ENCODE measurements around the gene UBE2QL1.

Gene UBE2QL1

DNA sequence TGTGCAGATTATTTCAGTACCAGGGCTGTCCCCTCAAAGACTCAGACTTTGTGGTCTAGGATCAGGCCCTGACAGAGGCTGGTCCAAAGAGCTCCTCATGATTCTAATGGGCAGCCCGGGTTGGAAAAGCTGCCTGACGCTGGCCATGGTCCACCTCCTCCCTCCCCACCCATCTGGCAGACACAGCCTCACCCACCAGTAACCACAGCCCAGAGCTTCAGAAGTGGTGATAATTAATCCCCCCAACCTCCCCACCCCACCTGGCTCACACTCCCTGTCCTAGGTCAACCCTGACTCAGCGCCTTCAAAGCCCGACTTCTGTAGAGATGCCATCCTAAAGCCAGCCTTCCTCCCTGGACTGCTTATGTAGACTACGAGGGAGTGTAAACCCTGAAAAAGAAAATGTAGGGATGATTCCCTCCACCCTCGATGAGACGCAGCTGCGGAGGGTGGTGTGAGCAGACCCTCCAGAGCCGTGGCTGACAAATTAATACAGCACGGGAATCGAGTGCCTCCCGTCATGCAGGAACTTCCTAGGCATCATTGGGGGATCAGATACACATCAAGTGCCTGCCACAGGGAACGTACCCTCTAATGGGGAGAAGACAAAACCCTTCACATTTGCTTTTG is 7.0 kb downstream of the UBE2QL1 start:
- no peak for DNase-seq (ENCODE audit: low read depth)

GRCh38 chr5:6456766-6457370 is 8.2 kb downstream of the UBE2QL1 start:
- DNase-seq (ENCODE audit: low read depth) = no peak

- no peak for DNase-seq (ENCODE audit: low read depth)
Measured at GRCh38 chr5:6457592-6457991, 8.9 kb downstream of the UBE2QL1 start.

GRCh38 chr5:6458833-6459232 is 10.2 kb downstream of the UBE2QL1 start:
- DNase-seq (ENCODE audit: low read depth) = no peak

DNA sequence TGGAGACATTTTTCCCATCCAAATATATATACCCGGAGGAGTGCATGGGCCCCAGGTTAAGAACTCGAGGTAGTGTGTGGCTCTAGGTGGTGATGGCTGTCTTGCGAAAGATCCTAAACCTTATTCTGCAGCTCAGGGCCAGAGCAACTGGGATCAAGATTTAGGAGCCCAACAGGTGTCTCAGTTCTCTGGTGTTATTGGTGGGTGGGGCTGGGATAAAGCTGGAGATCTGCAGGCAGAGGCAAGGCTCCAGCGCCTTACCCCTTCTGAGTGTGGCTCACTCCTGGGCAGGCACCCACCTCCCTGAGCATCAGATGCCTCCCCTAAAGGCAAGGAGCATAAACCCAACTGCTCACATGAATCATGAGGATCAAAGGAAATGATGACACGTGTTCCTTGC is 11.2 kb downstream of the UBE2QL1 start:
- DNase-seq (ENCODE audit: low read depth) = no peak

GRCh38 chr5:6461006-6461405 is 12.3 kb downstream of the UBE2QL1 start:
- DNase-seq (ENCODE audit: low read depth) = no peak

GRCh38 chr5:6461793-6462650 is 13.4 kb downstream of the UBE2QL1 start:
- DNase-seq (ENCODE audit: low read depth) = no peak

DNA sequence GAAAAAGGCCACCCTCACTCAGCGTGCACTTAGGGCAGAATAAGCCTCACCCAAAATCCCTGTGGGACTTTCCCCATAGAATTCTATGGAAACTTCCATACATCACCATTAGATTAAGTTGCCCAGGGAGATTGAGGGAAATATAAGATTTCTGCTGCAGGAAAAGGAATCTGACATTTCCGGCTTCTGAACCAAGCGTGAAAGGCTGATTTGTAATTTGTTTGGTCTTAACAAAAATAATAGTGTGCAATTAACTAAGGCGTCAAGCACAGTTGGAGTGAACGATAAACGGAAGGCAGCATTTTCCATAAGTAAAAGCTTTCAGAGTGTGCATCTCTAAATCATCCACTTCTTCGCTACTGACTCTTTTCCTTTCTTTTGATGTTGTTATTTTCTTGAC is 14.0 kb downstream of the UBE2QL1 start:
- DNase-seq (ENCODE audit: low read depth) = no peak

DNA sequence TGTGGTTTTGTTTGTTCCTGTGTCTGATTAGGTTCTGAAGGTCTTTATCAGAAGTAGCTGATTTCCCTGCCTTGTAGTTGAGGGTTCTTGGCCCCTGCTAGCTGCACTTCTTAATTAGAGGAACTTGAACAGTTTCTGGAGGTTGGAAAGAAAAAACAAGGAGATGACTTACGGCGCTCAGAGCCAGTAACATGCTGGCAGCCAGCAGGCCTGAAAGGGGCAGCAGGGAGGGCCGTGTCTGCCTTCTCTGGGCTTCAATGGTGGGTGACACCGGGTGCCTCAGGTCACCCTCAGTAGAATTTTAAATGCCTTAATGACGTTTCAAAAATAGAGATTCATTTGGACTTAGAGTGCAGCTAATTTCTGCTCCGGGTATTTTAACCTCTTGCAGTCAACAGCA is 15.8 kb downstream of the UBE2QL1 start:
- DNase-seq (ENCODE audit: low read depth) = no peak

GRCh38 chr5:6465831-6466790 is 17.5 kb downstream of the UBE2QL1 start:
- no peak for DNase-seq (ENCODE audit: low read depth)

DNA sequence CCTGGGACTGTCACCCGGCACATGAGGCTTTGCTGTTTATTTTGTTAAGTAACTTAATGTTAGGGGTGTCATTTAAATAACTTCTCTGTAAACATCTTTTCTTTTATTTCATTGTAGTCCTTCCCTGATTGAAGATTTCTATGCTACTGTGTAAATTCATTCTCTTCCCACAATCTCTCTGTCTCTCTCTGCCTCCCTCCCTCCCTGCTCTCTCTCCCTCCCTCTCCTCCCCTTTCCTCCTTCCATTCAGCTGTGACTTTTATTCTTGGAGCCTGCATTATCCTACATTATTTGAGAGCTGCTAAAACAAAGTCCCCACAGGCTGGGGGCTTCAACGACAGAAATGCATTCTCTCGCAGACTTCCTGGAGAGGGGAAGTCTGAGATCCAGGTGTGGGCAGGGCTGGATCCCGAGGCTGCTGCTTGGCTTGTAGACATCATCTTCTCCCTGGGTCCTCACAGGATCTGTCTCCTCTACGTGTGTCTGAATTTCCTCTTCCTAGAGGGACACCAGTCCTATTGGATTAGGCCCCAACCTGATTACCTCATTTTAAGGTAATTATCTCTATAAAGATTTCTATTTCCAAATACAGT is 18.4 kb downstream of the UBE2QL1 start:
- no peak for DNase-seq (ENCODE audit: low read depth)

DNA sequence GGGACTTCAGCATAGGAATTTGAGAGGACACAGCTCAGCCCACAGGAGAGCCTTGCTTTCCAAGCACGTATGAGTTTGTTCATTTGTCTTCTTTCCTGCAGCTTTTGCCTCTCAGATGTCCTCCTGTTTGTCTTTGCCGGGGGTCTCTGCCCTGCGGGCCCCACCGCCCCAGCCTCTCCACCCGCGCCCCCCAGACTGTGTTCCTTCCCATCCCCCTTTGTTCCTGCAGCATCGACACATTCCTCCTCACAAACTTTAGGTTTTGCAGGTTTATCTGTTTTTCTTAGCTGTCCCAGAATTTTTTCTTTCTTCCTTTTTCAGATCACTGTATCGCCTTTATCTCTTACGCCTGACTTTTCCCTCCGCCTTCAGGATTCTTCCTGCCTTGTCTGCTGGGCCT is 18.9 kb downstream of the UBE2QL1 start:
- no peak for DNase-seq (ENCODE audit: low read depth)

- no peak for DNase-seq (ENCODE audit: low read depth)
Measured at GRCh38 chr5:6468104-6468503, 19.4 kb downstream of the UBE2QL1 start.

DNA sequence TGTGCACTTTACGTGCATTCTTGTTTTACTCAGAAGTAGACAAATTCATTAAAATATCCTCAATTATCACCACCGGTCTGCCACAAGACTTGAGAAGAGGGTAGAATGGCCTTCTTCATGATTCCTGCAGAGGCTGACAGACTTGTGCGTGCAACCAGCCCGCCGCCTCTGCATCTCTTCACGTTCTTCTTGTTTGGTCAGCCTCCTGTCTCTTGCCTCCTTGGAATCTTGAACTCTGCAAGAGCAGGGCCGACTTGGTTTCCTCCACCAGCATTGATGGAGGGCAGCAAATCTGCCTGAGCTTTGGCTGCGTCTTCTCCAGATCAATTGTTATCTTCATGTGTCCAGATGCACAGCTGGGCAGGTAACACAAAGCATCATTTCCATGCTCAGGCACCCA is 20.2 kb downstream of the UBE2QL1 start:
- DNase-seq (ENCODE audit: low read depth) = no peak

DNA sequence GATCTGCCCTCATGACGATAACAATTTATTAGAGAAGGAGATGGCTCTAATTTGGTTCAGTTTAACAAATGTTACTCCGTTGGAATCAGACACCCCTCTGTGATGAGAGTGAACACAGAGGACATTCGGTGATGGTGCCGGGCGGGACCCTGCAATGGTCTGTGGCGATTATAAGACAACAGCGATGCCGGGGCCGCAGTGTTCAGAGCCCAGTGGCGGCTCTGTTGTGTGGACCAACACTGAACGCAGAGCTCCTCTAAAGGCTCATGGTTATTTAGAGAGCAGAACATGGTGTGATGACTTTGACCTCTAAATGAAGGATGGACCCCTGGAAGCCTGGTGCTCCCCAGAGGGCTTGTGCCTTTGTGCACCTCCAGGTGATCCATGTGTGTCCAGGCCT is 21.2 kb downstream of the UBE2QL1 start:
- DNase-seq (ENCODE audit: low read depth) = no peak

- DNase-seq (ENCODE audit: low read depth) = no peak
Measured at GRCh38 chr5:6470672-6471071, 22.0 kb downstream of the UBE2QL1 start.

DNA sequence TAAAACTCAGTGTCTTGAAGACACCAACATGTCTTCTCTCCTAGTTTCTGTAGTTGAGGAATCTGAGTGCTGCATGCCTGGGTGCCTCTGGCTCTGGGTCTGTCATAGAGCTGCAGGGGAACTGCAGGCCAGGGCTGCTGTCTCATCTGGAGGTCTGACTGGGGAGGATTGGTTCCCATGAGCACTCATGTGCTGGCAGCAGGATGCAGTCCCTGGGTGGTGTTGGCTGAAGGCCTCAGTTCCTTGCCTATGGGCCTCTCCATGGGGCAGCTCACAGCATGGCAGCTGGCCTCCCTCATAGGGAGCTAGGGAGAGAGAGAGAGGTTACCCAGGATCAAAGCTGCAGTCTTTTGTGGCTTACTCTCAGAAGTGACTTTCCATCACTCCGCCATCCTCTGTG is 22.6 kb downstream of the UBE2QL1 start:
- no peak for DNase-seq (ENCODE audit: low read depth)

- no peak for DNase-seq (ENCODE audit: low read depth)
Measured at GRCh38 chr5:6472792-6473191, 24.1 kb downstream of the UBE2QL1 start.

- DNase-seq (ENCODE audit: low read depth) = no peak
Measured at GRCh38 chr5:6473284-6473683, 24.6 kb downstream of the UBE2QL1 start.

GRCh38 chr5:6475626-6476312 is 27.1 kb downstream of the UBE2QL1 start:
- DNase-seq (ENCODE audit: low read depth) = no peak

- no peak for DNase-seq (ENCODE audit: low read depth)
Measured at GRCh38 chr5:6476313-6476661, 27.6 kb downstream of the UBE2QL1 start.
